GM23338 (cell line): Measurements from ENCODE around the gene RPS19BP1.

ENCODE experiments used
- CTCF ChIP-seq, 2 experiments: fragments of 200-600 bp in 1 of 2; sonication (generic) in 1 of 2; conservative IDR thresholded peaks; 2 replicates each; pipeline versions ENCODE4 v1.5.1 to v1.6.1; 2016 to 2017; ENCODE audit warnings: antibody characterized with exemption in 2 of 2, low read depth in 2 of 2, mild to moderate bottlenecking in 2 of 2, moderate library complexity in 1 of 2
- EZH2 ChIP-seq: fragments of 200-600 bp; sonication (generic); IDR thresholded peaks from one replicate; pipeline ENCODE4 v1.8.0; 2017; ENCODE audit warnings: antibody characterized with exemption, mild to moderate bottlenecking, low read depth; ENCODE audit not compliant: unreplicated experiment
- EZH2phosphoT487 ChIP-seq: fragments of 200-600 bp; sonication (generic); IDR thresholded peaks from one replicate; pipeline ENCODE4 v1.8.1; 2018; ENCODE audit warnings: antibody characterized with exemption; ENCODE audit not compliant: unreplicated experiment
- JUNB ChIP-seq: IDR thresholded peaks from one replicate; pipeline ENCODE4 v1.6.1; 2016; ENCODE audit warnings: antibody characterized with exemption; ENCODE audit not compliant: unreplicated experiment
- POLR2AphosphoS5 ChIP-seq: IDR thresholded peaks from 2 replicates; pipeline ENCODE4 v1.6.1; 2016; ENCODE audit warnings: antibody characterized with exemption, low read depth
- STAT1 ChIP-seq: IDR thresholded peaks from one replicate; pipeline ENCODE4 v1.6.1; 2016; ENCODE audit warnings: antibody characterized with exemption; ENCODE audit not compliant: unreplicated experiment
- ZNF331 ChIP-seq: fragments of 250-450 bp; sonication (Bioruptor Pico); IDR thresholded peaks from 2 replicates; pipeline ENCODE4 v1.5.0; 2020; ENCODE audit warnings: low read depth, mild to moderate bottlenecking, moderate library complexity
- TF ChIP-seq, protein P1 (sequence below): fragments of 250-450 bp; sonication (Bioruptor Pico); IDR thresholded peaks from 2 replicates; pipeline ENCODE4 v1.5.0; 2020; ENCODE audit warnings: mild to moderate bottlenecking, moderate library complexity
- TF ChIP-seq, protein P2 (sequence below): IDR thresholded peaks from one replicate; pipeline ENCODE4 v1.6.1; 2018; ENCODE audit warnings: antibody characterized with exemption; ENCODE audit not compliant: unreplicated experiment

DNA sequence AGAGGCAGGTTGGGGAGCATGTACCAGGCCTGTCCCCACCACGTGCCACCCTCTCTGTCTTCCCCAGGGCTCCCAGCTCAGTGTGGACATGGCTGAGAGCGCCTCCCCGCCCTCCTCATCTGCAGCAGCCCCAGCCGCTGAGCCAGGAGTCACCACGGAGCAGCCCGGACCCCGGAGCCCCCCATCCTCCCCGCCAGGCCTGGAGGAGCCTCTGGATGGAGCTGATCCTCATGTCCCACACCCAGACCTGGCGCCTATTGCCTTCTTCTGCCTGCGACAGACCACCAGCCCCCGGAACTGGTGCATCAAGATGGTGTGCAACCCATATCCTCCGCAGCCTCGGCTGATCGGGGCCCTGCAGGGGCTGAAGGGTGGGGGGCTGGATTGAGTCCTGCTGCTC lies 38.1 kb upstream of the RPS19BP1 start, which contains the start of gene CACNA1I:
- TF ChIP-seq, protein P1, sequence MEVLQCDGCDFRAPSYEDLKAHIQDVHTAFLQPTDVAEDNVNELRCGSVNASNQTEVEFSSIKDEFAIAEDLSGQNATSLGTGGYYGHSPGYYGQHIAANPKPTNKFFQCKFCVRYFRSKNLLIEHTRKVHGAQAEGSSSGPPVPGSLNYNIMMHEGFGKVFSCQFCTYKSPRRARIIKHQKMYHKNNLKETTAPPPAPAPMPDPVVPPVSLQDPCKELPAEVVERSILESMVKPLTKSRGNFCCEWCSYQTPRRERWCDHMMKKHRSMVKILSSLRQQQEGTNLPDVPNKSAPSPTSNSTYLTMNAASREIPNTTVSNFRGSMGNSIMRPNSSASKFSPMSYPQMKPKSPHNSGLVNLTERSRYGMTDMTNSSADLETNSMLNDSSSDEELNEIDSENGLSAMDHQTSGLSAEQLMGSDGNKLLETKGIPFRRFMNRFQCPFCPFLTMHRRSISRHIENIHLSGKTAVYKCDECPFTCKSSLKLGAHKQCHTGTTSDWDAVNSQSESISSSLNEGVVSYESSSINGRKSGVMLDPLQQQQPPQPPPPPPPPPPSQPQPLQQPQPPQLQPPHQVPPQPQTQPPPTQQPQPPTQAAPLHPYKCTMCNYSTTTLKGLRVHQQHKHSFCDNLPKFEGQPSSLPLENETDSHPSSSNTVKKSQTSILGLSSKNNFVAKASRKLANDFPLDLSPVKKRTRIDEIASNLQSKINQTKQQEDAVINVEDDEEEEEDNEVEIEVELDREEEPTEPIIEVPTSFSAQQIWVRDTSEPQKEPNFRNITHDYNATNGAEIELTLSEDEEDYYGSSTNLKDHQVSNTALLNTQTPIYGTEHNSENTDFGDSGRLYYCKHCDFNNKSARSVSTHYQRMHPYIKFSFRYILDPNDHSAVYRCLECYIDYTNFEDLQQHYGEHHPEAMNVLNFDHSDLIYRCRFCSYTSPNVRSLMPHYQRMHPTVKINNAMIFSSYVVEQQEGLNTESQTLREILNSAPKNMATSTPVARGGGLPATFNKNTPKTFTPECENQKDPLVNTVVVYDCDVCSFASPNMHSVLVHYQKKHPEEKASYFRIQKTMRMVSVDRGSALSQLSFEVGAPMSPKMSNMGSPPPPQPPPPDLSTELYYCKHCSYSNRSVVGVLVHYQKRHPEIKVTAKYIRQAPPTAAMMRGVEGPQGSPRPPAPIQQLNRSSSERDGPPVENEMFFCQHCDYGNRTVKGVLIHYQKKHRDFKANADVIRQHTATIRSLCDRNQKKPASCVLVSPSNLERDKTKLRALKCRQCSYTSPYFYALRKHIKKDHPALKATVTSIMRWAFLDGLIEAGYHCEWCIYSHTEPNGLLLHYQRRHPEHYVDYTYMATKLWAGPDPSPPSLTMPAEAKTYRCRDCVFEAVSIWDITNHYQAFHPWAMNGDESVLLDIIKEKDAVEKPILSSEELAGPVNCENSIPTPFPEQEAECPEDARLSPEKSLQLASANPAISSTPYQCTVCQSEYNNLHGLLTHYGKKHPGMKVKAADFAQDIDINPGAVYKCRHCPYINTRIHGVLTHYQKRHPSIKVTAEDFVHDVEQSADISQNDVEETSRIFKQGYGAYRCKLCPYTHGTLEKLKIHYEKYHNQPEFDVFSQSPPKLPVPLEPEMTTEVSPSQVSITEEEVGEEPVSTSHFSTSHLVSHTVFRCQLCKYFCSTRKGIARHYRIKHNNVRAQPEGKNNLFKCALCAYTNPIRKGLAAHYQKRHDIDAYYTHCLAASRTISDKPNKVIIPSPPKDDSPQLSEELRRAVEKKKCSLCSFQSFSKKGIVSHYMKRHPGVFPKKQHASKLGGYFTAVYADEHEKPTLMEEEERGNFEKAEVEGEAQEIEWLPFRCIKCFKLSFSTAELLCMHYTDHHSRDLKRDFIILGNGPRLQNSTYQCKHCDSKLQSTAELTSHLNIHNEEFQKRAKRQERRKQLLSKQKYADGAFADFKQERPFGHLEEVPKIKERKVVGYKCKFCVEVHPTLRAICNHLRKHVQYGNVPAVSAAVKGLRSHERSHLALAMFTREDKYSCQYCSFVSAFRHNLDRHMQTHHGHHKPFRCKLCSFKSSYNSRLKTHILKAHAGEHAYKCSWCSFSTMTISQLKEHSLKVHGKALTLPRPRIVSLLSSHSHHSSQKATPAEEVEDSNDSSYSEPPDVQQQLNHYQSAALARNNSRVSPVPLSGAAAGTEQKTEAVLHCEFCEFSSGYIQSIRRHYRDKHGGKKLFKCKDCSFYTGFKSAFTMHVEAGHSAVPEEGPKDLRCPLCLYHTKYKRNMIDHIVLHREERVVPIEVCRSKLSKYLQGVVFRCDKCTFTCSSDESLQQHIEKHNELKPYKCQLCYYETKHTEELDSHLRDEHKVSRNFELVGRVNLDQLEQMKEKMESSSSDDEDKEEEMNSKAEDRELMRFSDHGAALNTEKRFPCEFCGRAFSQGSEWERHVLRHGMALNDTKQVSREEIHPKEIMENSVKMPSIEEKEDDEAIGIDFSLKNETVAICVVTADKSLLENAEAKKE (CRISPR knock-in tag) = no peak
- no peak for TF ChIP-seq CTCF (conservative IDR thresholded peaks at IDR 0.05; ENCODE audit: low read depth in 2 of 2)
- no peak for TF ChIP-seq ZNF331 (CRISPR knock-in tag)
- TF ChIP-seq POLR2AphosphoS5 = no peak
- no peak for TF ChIP-seq EZH2
- TF ChIP-seq, protein P2, sequence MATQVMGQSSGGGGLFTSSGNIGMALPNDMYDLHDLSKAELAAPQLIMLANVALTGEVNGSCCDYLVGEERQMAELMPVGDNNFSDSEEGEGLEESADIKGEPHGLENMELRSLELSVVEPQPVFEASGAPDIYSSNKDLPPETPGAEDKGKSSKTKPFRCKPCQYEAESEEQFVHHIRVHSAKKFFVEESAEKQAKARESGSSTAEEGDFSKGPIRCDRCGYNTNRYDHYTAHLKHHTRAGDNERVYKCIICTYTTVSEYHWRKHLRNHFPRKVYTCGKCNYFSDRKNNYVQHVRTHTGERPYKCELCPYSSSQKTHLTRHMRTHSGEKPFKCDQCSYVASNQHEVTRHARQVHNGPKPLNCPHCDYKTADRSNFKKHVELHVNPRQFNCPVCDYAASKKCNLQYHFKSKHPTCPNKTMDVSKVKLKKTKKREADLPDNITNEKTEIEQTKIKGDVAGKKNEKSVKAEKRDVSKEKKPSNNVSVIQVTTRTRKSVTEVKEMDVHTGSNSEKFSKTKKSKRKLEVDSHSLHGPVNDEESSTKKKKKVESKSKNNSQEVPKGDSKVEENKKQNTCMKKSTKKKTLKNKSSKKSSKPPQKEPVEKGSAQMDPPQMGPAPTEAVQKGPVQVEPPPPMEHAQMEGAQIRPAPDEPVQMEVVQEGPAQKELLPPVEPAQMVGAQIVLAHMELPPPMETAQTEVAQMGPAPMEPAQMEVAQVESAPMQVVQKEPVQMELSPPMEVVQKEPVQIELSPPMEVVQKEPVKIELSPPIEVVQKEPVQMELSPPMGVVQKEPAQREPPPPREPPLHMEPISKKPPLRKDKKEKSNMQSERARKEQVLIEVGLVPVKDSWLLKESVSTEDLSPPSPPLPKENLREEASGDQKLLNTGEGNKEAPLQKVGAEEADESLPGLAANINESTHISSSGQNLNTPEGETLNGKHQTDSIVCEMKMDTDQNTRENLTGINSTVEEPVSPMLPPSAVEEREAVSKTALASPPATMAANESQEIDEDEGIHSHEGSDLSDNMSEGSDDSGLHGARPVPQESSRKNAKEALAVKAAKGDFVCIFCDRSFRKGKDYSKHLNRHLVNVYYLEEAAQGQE = no peak
- TF ChIP-seq EZH2phosphoT487 = no peak
- no peak for TF ChIP-seq JUNB
- TF ChIP-seq STAT1 = no peak
